Ishikawa (cell line): ENCODE results near the gene PTPRN2.

Source experiments
- CEBPB ChIP-seq: IDR thresholded peaks from 2 replicates; pipeline ENCODE4 v1.6.1; 2012
- CREB1 ChIP-seq: IDR thresholded peaks from 2 replicates; pipeline ENCODE4 v1.6.1; 2012; ENCODE audit warnings: low read depth
- EGR1 ChIP-seq: IDR thresholded peaks from 2 replicates; pipeline ENCODE4 v1.6.1; 2012
- EP300 ChIP-seq: IDR thresholded peaks from 2 replicates; pipeline ENCODE4 v1.6.1; 2012; ENCODE audit warnings: borderline replicate concordance
- FOXM1 ChIP-seq: IDR thresholded peaks from 2 replicates; pipeline ENCODE4 v1.6.1; 2012; ENCODE audit warnings: low read depth, borderline replicate concordance
- NFIC ChIP-seq: IDR thresholded peaks from 2 replicates; pipeline ENCODE4 v1.6.1; 2012
- RAD21 ChIP-seq: IDR thresholded peaks from 2 replicates; pipeline ENCODE4 v1.6.1; 2012; ENCODE audit warnings: low read depth
- TAF1 ChIP-seq: IDR thresholded peaks from 2 replicates; pipeline ENCODE4 v1.6.1; 2012; ENCODE audit warnings: low read depth, mild to moderate bottlenecking
- TCF12 ChIP-seq: IDR thresholded peaks from 2 replicates; pipeline ENCODE4 v1.6.1; 2012; ENCODE audit warnings: low read depth
- TEAD4 ChIP-seq: IDR thresholded peaks from 2 replicates; pipeline ENCODE4 v1.6.1; 2012
- YY1 ChIP-seq: IDR thresholded peaks from 2 replicates; pipeline ENCODE4 v1.6.1; 2012; ENCODE audit warnings: low read depth
- ZBTB7A ChIP-seq: IDR thresholded peaks from 2 replicates; pipeline ENCODE4 v1.6.1; 2012; ENCODE audit warnings: low read depth
- TF ChIP-seq, protein P1 (sequence below): IDR thresholded peaks from 2 replicates; pipeline ENCODE4 v1.6.1; 2012
- TF ChIP-seq, protein P2 (sequence below): IDR thresholded peaks from 2 replicates; pipeline ENCODE4 v1.6.1; 2012
- TF ChIP-seq, protein P3 (sequence below): IDR thresholded peaks from 2 replicates; pipeline ENCODE4 v1.6.1; 2012; ENCODE audit warnings: low read depth, mild to moderate bottlenecking

Gene PTPRN2

DNA sequence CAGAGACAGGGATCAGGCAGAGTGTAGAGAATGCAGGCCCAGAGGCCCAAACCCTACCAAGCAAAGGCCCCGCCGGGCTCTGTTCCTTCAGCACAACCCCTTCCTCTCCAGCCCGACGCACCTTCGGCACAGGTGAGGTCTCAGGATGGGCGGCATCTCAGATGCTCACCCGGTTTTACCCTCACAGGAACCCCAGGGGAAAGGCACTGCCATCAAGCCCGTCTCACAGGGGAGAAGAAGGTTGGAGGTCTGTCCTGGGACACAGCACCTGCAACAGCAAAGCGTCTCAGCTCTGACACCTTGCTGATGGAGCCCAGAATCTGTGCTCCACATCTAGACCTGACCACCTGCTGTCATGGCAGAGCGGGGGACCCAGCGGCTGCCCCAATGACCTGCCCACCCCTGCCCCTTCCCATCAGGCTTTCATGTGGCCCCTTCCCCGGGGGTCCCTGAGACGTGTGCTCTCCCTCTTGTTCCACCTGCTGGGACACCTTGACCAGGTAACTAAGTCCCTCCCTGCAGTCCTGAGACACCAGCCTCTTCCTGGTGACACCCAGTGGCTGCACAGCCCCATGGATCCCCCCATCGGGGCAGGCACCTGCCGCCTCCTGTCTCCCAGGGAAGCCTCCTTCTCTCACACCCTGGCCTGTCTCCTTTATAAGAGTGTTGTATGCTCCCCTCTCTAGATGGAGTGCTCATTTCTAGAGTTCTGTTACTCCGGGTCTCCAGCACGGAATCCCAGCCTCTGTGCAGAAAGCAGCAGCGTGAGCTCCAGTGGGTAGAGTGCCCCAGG is 935.3 kb downstream of the PTPRN2 start:
- TF ChIP-seq CREB1 (no peak), RAD21 (no peak), NFIC (no peak), TAF1 (no peak), EP300 (no peak), TCF12 (no peak), ZBTB7A (no peak), EGR1 (no peak), TEAD4 (no peak), YY1 (no peak), FOXM1 (no peak), CEBPB (no peak)
- TF ChIP-seq, protein P1, sequence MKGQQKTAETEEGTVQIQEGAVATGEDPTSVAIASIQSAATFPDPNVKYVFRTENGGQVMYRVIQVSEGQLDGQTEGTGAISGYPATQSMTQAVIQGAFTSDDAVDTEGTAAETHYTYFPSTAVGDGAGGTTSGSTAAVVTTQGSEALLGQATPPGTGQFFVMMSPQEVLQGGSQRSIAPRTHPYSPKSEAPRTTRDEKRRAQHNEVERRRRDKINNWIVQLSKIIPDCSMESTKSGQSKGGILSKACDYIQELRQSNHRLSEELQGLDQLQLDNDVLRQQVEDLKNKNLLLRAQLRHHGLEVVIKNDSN: no peak
- TF ChIP-seq, protein P2, sequence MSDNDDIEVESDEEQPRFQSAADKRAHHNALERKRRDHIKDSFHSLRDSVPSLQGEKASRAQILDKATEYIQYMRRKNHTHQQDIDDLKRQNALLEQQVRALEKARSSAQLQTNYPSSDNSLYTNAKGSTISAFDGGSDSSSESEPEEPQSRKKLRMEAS: no peak
- TF ChIP-seq, protein P3, sequence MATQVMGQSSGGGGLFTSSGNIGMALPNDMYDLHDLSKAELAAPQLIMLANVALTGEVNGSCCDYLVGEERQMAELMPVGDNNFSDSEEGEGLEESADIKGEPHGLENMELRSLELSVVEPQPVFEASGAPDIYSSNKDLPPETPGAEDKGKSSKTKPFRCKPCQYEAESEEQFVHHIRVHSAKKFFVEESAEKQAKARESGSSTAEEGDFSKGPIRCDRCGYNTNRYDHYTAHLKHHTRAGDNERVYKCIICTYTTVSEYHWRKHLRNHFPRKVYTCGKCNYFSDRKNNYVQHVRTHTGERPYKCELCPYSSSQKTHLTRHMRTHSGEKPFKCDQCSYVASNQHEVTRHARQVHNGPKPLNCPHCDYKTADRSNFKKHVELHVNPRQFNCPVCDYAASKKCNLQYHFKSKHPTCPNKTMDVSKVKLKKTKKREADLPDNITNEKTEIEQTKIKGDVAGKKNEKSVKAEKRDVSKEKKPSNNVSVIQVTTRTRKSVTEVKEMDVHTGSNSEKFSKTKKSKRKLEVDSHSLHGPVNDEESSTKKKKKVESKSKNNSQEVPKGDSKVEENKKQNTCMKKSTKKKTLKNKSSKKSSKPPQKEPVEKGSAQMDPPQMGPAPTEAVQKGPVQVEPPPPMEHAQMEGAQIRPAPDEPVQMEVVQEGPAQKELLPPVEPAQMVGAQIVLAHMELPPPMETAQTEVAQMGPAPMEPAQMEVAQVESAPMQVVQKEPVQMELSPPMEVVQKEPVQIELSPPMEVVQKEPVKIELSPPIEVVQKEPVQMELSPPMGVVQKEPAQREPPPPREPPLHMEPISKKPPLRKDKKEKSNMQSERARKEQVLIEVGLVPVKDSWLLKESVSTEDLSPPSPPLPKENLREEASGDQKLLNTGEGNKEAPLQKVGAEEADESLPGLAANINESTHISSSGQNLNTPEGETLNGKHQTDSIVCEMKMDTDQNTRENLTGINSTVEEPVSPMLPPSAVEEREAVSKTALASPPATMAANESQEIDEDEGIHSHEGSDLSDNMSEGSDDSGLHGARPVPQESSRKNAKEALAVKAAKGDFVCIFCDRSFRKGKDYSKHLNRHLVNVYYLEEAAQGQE: no peak

DNA sequence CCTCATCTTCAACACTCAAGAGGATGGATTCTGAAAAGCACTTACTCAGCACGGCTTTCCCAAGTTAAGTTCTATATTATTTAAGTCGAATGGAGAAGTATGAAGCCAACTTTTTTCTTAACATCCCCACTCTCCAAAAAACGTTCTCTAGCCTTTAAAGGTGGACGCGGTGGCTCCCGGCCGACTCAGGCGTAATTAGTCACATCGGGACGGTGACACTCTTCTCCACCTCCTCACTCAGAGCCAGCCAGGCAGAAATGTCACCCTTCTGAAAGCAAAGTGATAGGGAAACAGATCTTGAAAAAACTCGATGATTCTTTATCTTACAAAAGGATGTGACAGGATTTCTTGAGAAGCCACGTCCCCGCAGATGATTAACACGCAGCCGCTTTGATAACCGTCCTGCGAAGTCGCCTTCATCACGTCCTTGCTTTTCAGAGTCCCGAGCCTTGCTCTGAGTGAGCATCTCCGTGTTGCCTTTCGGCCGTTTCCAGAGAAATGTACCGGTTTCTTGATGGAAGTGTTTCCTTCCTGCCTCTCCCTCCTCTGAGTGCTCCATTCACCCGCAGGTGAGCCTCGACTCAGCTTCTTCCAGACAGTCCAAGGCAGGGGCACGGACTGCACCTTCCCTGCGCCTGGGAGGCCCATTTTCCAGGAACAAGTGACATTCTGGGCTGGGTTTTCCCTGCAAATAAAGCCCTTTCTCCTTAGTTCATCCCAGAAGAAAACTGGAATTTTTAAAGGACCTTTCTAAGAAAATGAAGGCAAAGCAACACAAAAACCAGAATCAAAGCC is 936.1 kb downstream of the PTPRN2 start:
- no peak for TF ChIP-seq EGR1
- TF ChIP-seq, protein P1: no peak

DNA sequence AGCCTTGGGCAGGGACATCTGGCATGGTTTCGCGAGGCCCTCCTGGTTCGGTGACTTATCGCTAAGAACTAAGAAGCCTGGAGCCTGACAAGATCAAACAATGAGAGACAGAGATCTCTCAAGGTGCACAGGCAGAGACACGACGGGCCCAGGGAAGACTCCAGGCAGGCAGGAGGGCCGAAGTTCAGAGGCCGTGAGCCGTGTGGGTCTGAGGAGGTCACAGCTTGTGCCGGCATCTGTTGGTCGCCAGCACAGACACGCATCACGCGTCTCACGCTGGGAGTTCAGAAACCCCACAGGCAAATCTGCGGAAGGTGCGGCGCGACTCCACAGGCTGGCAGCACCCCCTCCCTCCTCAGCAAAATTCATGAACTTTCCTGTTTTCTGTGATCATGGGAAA is 936.8 kb downstream of the PTPRN2 start:
- TF ChIP-seq, protein P3: no peak
- no peak for TF ChIP-seq EGR1
- TF ChIP-seq CEBPB: no peak
- TF ChIP-seq, protein P2: no peak
- no peak for TF ChIP-seq TEAD4
- TF ChIP-seq TAF1: no peak
- no peak for TF ChIP-seq CREB1
- TF ChIP-seq EP300: no peak

DNA sequence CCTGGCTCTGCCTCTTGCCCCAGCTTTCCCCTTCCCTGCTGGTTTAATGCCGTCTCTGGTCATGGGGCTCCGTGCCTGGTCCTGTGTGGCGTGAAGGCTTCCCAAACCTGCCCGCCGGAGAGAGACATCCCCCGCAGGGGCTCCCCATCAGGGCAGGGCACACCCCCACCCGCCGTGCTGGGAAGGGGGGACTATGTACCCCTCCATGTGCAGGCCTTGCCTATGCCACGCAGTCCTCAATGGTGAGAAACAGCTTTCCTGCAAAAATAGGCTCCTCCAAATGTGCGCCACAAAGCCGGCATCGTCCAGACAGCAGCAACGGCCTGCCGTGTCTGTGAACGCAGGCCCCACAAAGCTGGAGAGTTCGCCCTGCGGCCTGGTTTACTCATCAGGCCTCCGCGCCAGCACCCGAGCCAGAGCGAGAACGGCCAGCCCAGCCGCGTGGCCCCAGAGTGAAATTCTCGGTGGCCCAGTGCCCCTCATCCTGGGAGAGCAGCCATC is 937.4 kb downstream of the PTPRN2 start:
- TF ChIP-seq ZBTB7A (no peak), CREB1 (no peak), CEBPB (no peak), EGR1 (no peak), RAD21 (no peak), NFIC (no peak), TAF1 (no peak), EP300 (no peak), TCF12 (no peak), FOXM1 (no peak), TEAD4 (no peak), YY1 (no peak)
- TF ChIP-seq, protein P2: no peak
- TF ChIP-seq, protein P3: no peak
- TF ChIP-seq, protein P1: no peak
